Activated gamma-delta T cell treated with anti-CD3 and anti-CD28 coated beads, Interleukin-2, amount 50 U/mL, for 16 hours (primary cell): ENCODE results near the gene SHANK3.

Experiments used
- DNase-seq: peaks from one replicate; pipeline ENCODE4 v3.0.0-alpha.2; 2020; ENCODE audit warnings: low read depth

SHANK3 gene

GRCh38 chr22:50699756-50700386 lies 27.2 kb downstream of the SHANK3 start:
- no peak for DNase-seq

- no peak for DNase-seq
Measured at GRCh38 chr22:50700387-50701075, 27.9 kb downstream of the SHANK3 start.

DNA sequence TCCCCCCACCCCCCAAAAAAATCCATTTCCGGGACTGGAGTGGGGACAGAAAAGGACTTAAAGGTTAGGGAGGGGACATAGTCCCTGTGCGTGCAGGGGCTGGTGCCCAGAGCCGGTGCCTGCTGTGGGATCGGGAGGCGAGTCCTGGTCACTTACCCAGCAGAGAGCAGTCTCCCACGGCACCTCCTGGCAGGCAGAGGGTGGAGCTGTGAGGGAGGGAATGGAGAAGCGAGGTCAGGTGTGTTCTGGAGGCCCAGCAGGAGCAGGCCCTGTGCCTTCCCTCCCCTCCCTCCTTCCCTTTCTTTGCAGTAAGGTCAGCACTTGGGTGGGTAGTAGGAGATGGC lies 28.4 kb downstream of the SHANK3 start:
- DNase-seq = no peak

DNA sequence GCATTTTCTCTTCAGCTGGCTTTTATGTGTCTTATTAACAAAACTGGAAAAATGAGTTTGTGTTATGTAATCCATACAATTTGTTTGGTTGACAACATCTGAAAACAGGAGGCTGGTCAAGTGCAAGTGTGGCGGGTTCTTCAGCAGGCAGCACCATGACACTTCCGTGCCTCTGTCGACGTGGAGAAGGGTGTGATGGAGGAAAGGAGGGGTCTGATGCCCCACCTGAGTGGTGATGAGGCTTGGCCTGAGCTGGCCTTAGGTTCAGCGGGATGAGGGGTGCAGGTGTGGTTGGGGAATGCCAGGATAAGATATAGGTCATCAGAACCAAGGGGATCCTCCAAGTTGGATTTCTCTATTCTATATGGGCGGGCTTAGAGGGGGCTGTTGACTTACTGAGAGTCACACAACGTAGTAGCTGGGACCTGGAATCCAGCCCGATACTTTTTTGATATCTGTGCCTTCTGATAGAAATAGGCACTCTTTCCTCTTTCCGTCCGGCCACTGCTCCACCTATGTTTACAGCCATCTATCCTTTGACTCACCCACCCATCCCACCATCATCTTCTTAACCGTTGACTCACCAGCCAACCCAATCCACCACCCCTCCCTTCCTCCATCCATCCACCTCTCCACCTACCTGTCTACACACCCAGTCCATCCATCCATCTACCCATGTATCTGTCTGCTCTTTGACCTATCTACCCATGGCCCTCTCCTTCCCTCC lies 29.0 kb downstream of the SHANK3 start:
- DNase-seq = no peak

- no peak for DNase-seq
Measured at GRCh38 chr22:50702261-50702671, 29.6 kb downstream of the SHANK3 start.

DNA sequence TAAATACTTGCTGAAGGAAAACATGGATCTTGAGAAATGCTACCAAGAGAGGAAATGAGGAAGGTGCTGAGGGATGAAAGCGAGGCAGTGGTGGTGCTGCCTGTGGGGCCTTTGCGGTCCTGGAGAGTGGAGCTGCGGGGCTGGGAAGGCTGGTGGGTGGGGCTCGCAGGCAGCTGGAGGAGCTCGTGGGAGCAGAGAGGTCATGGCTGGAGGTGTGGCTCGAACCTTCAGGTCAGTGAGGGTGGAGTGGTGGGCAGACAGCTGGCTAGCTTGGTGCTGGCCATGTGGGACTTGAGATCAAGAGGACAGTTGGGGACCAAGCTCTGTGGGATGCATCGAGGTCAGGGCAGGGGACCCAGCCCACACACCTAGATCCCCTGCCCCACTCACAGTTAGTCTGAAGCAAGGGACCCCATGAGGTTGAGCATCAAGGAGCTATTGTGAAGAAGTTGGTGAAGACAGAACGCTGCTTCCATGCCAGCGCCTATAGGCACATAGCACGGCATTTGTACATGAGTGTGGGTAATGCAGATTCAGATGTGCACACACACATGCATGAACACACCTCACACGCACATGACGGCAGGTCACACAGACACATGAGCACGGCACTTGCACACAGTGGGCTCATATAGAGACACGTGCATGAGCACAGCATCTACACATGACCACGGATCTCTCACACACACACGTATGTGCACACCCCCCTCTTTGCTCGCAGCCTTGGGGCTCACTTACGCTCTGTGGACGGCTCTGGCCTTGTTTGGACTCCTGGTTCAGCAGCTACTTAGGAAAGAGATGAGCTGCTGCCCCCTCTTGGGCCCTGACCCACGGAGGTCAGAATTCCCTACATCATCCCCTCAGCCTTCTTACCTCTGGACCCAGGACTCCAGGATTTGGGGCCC lies 30.4 kb downstream of the SHANK3 start:
- DNase-seq = no peak

GRCh38 chr22:50703726-50704509 lies 31.3 kb downstream of the SHANK3 start:
- DNase-seq = no peak

DNA sequence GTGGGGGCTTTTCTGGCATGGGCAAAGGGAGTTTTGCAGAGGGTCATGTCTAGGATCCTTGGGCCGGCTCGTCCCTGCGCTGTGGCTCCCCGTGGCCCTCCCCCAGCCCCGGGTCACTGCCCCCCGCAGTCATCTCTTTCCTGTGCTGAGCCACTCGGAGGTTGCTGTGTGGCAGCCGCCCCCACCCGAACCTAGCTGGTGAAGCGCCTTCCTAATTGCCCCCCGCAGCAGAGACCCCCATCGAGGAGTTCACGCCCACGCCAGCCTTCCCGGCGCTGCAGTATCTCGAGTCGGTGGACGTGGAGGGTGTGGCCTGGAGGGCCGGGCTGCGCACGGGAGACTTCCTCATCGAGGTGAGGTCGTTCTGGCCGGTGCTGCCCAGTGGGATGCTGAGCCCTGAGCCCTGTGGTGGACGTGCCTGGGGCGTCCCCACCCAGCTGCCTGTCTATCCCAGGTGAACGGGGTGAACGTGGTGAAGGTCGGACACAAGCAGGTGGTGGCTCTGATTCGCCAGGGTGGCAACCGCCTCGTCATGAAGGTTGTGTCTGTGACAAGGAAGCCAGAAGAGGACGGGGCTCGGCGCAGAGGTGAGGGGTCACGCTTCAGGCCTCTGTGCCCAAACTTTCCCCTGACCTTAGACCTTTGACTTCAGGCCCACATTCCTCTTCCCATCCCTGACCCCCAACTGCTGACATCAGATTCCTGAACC lies 32.0 kb downstream of the SHANK3 start:
- DNase-seq = no peak

DNA sequence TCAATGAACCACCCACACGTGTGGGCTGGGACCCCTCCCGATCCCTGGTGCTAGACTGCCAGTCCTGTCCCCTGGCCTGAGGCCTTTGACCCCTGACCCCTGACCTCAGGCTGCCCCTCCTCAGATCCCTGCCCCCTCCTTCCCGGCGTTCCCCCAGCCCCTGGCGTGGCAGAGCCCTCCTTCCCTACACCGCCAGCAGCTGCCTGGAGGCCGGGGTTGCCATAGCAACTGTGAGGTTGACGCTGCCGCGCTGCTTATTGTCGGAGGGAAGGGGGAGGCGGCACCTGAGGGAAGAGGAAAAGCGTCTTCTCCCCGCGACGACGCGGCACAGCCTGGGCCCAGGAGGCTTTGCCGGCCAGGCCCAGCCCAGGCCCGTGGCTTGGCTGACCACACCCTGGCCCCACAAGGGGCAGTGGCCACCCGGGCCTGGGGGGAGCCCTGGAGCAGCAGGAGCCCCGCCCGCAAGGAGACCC lies 32.6 kb downstream of the SHANK3 start:
- no peak for DNase-seq

DNA sequence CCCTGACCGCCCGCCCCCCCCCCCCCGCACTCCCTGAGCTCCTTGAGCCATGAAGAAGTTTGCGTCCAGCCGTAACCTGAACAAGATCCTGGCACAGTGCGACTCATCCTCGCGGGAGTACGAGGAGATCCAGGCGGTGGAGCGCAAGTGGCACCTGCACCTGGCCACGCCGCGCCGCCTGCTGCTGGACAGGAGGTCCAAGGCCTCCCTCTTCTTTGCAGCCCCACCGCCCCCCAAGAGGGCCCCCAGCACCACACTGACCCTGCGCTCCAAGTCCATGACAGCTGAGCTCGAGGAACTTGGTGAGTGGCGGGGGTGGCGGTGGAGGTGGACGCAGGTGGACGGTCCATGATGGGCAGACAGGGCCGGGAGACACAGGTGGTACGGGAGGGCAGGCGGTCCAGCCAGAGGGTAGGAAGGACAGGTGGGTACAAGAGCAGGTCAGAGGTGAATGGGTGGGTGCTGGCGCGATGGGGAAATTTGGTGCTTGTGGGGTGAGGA lies 33.3 kb downstream of the SHANK3 start:
- DNase-seq = no peak

- DNase-seq = no peak
Measured at GRCh38 chr22:50706481-50707125, 34.0 kb downstream of the SHANK3 start.

DNA sequence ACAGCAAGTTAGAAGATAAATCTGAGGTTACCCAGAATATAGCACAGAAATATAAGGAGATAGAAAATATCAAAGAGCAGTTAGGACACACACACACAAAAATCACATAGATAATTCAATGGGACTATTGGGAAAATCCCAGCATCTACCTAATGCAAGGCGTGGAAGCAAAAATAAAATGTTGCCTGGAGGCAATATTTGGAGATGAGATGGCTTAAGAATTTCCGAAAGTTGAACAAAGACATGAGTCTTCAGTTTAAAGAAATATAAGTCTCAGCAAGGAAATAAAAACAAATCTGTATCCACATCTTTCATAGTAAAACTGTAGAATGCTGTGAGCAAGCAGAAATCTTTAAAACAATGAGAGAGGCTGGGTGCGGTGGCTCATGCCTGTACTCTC lies 35.9 kb downstream of the SHANK3 start:
- no peak for DNase-seq

GRCh38 chr22:50708996-50709395 lies 36.4 kb downstream of the SHANK3 start:
- no peak for DNase-seq

DNA sequence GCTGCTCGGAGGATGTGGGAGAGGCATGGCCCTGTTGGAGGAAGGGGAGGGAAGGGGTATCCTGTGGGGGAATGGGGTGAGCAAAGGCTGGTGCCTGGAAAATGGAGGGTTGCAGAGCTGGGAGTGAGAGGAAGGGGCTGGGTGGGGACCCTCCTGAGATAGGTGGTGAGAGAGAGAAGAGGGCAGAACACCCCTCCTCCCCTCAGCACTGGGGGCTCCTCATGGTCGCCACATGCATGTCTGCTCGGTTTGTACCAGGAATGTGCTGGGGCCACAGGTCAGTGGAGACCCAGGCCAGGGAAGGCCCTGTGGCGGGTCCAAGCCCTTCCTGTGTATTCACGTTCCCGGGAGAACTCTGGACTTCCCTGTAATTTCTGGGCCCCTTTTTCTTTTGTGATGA lies 37.6 kb downstream of the SHANK3 start:
- DNase-seq = no peak

DNA sequence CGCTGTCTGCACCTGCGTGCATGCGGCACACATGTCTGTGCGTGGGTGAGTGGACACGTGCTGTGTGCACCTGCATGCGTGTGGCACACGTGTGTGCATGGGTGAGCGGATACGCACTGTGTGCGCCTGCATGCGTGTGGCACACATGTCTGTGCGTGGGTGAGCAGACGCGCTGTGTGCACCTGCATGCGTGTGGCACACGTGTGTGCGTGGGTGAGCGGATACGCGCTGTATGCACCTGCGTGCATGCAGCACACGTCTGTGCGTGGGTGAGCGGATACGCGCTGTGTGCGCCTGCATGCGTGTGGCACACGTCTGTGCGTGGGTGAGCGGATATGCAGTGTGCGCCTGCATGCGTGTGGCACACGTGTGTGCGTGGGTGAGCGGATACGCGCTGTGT lies 38.3 kb downstream of the SHANK3 start:
- no peak for DNase-seq

- DNase-seq = no peak
Measured at GRCh38 chr22:50711446-50712340, 39.1 kb downstream of the SHANK3 start.

- no peak for DNase-seq
Measured at GRCh38 chr22:50712341-50713007, 39.9 kb downstream of the SHANK3 start.

DNA sequence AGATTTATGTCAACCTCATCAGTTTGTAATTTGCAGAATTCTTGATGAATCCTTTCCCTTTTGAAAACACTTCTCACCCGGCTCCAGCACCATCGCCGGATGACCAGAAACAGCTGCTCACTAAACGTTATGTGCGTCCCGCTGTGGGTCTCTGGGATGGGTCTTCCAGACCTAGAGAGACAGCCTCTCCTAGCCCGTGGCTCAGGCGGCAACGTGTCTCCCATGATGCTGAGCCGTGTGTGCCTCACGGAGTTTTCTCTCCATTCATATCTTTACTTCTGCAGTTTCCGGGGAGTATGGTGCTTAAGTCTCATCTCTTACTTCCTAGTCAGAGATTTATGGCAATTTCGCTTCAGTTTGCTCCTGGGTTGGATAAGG lies 40.4 kb downstream of the SHANK3 start:
- DNase-seq = no peak
